ENCODE data around the gene MAPKAP1. TPM values are rescaled to one million over a fixed set of nuclear protein-coding genes. Genes with fewer than 3 reads are reported as not detected.

MAPKAP1 gene
- polyA plus RNA-seq, 1 donor from 2014 or later, result 57.5 TPM

DNA sequence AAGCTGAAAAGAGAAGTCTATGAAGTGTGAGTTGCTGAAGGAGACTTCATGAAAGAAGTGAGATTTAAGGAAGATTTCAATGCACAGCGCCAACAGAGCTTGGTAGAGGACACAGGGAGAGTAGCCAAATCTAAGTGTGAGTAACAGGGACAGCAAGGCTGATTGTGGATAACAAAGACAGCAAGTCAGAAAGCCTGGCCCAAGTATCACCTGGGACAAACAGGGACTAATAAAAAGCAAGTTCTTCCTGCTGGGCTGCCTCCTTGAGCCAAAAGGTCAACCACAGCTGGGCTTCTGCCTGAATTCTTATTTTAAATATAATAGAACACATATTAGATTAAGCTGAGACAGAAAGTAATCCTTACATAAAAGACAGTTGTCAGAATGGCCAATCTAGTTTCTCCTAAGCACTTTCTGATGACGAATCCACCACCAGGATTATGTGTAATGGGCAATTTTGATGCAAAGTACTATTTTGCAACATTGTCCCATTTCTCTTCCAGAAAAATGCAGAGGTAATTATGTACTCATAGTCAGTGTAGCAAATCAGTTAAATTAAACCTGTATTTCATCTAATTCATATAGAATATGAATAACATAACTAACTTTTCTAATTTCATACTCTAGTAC, 73.8 kb downstream of the MAPKAP1 start:
- no peaks in the 10 kb centered on the region for H3F3A ChIP-seq (ENCODE audit: insufficient read depth, low read length, poor library complexity, severe bottlenecking)
- peak overlapping the region; percentile 16 for H3K4me3 ChIP-seq (ENCODE audit: low read length)
- no peaks in the 10 kb centered on the region for H3K27me3 ChIP-seq (ENCODE audit: insufficient read depth, low read depth, low read length)
- no peaks in the 10 kb centered on the region for H3K9me2 ChIP-seq (ENCODE audit: insufficient read depth, low read length)
- H3K36me3 ChIP-seq (ENCODE audit: insufficient read depth, low read length), result no peaks in the 10 kb centered on the region
- no peak overlapping the region for H3K4me2 ChIP-seq (ENCODE audit: low read length)
- no peaks in the 10 kb centered on the region for H3K9me3 ChIP-seq (ENCODE audit: low read length)
- H4K20me1 ChIP-seq (ENCODE audit: insufficient read depth), result no peaks in the 10 kb centered on the region
- H3K9ac ChIP-seq (ENCODE audit: low read length), result no peak overlapping the region
- peak overlapping the region; percentile 15 for H3K27ac ChIP-seq (ENCODE audit: low read length)
- H2AFZ ChIP-seq (ENCODE audit: low read depth, low read length), result no peak overlapping the region
- TF ChIP-seq EP300 (conservative IDR thresholded peaks at IDR 0.05; ENCODE audit: poor library complexity, severe bottlenecking), result no peak
- TF ChIP-seq SMC3 (conservative IDR thresholded peaks at IDR 0.05; ENCODE audit: poor library complexity), result no peak
- TF ChIP-seq POLR2AphosphoS5 (IDR thresholded peaks at IDR 0.05), result no peak
- no peak for TF ChIP-seq RAD21 (conservative IDR thresholded peaks at IDR 0.05)
- no peak for TF ChIP-seq TAF1 (IDR thresholded peaks at IDR 0.05; ENCODE audit: low read depth)
- TF ChIP-seq CTCF (IDR thresholded peaks at IDR 0.05; ENCODE audit: poor library complexity, severe bottlenecking), result no peak
- no peak for TF ChIP-seq EZH2 (IDR thresholded peaks at IDR 0.05; ENCODE audit: borderline replicate concordance, insufficient read depth, low read length, poor library complexity, severe bottlenecking)
- no peak for TF ChIP-seq REST (IDR thresholded peaks at IDR 0.05; ENCODE audit: borderline replicate concordance)
- TF ChIP-seq MXI1 (conservative IDR thresholded peaks at IDR 0.05; ENCODE audit: poor library complexity, severe bottlenecking), result no peak
- peaks cover 12% of the 10 kb centered on the region for H3K79me2 ChIP-seq (replicated peaks; ENCODE audit: insufficient read depth, low read length)

- H3K27ac ChIP-seq (ENCODE audit: low read length), result peak overlapping the region; percentile 15
- H4K20me1 ChIP-seq (ENCODE audit: insufficient read depth), result no peaks in the 10 kb centered on the region
- H2AFZ ChIP-seq (ENCODE audit: low read depth, low read length), result no peak overlapping the region
- no peak overlapping the region for H3K4me2 ChIP-seq (ENCODE audit: low read length)
- H3K27me3 ChIP-seq (ENCODE audit: insufficient read depth, low read depth, low read length), result no peaks in the 10 kb centered on the region
- no peaks in the 10 kb centered on the region for H3K9me2 ChIP-seq (ENCODE audit: insufficient read depth, low read length)
- no peaks in the 10 kb centered on the region for H3K9me3 ChIP-seq (ENCODE audit: low read length)
- peak overlapping the region; percentile 16 for H3K4me3 ChIP-seq (ENCODE audit: low read length)
- H3K79me2 ChIP-seq (replicated peaks; ENCODE audit: insufficient read depth, low read length), result peaks cover 12% of the 10 kb centered on the region
- no peak overlapping the region for H3K9ac ChIP-seq (ENCODE audit: low read length)
- TF ChIP-seq EP300 (conservative IDR thresholded peaks at IDR 0.05; ENCODE audit: poor library complexity, severe bottlenecking), result peak; percentile 79
- no peak for TF ChIP-seq CTCF (IDR thresholded peaks at IDR 0.05; ENCODE audit: poor library complexity, severe bottlenecking)
- TF ChIP-seq POLR2AphosphoS5 (IDR thresholded peaks at IDR 0.05), result peak; percentile 57
- peak; percentile 28 for TF ChIP-seq MXI1 (conservative IDR thresholded peaks at IDR 0.05; ENCODE audit: poor library complexity, severe bottlenecking)
- no peaks in the 10 kb centered on the region for H3K36me3 ChIP-seq (ENCODE audit: insufficient read depth, low read length)
- no peaks in the 10 kb centered on the region for H3F3A ChIP-seq (ENCODE audit: insufficient read depth, low read length, poor library complexity, severe bottlenecking)
These were observed 74.5 kb downstream of the MAPKAP1 start for GRCh38 chr9:125632321-125633115.
